K562 (cell line): ENCODE data around the gene GZMM. TPM values are rescaled to one million over a fixed set of nuclear protein-coding genes. Genes with fewer than 3 reads are reported as not detected.

Experiments
- ETV5 ChIP-seq: sonication (generic); formaldehyde crosslinking; IDR thresholded peaks from 2 replicates; pipeline ENCODE4 v1.4.0; 2020; ENCODE audit warnings: low read depth, mild to moderate bottlenecking, missing genetic modification reagents
- EZH2 ChIP-seq: IDR thresholded peaks from 2 replicates; pipeline ENCODE4 v1.6.1; 2012; ENCODE audit warnings: low read depth, mild to moderate bottlenecking, inconsistent platforms, low read length, borderline replicate concordance
- FOS ChIP-seq: IDR thresholded peaks from 3 replicates; pipeline ENCODE4 v1.6.1; 2011; ENCODE audit not compliant: insufficient read length; ENCODE audit errors: extremely low read depth
- FOSL1 ChIP-seq: fragments of 200-800 bp; sonication (Bioruptor generic); conservative IDR thresholded peaks from 2 replicates; pipeline ENCODE4 v1.6.1; 2016; ENCODE audit warnings: missing genetic modification characterization, missing compliant biosample characterization
- LCOR ChIP-seq: sonication (generic); formaldehyde crosslinking; IDR thresholded peaks from 2 replicates; pipeline ENCODE4 v1.8.0; 2022; ENCODE audit warnings: mild to moderate bottlenecking, missing genetic modification reagents
- NBN ChIP-seq: fragments of 450-650 bp; IDR thresholded peaks from 2 replicates; pipeline ENCODE4 v1.6.1; 2016; ENCODE audit warnings: low read depth, mild to moderate bottlenecking
- NEUROD1 ChIP-seq: fragments of 150-350 bp; IDR thresholded peaks from 2 replicates; pipeline ENCODE4 v1.6.1; 2014; ENCODE audit warnings: borderline replicate concordance, low read length, low read depth; ENCODE audit not compliant: partially characterized antibody
- PHF20 ChIP-seq: fragments of 450-650 bp; IDR thresholded peaks from 2 replicates; pipeline ENCODE4 v1.6.1; 2018; ENCODE audit not compliant: partially characterized antibody
- PURB ChIP-seq: sonication (generic); formaldehyde crosslinking; IDR thresholded peaks from 2 replicates; pipeline ENCODE4 v1.9.0; 2021; ENCODE audit warnings: low read depth, mild to moderate bottlenecking, missing genetic modification reagents
- RBM34 ChIP-seq: fragments of 200-400 bp; formaldehyde crosslinking; IDR thresholded peaks from 2 replicates; pipeline ENCODE4 v1.6.1; 2018; ENCODE audit warnings: low read length, borderline replicate concordance; ENCODE audit not compliant: insufficient read depth
- SMARCB1 ChIP-seq: IDR thresholded peaks from 2 replicates; pipeline ENCODE4 v1.6.1; 2011; ENCODE audit warnings: improper control_type of control experiment, low read depth; ENCODE audit not compliant: insufficient read length
- TRIM28 ChIP-seq: fragments of 450-650 bp; IDR thresholded peaks from 2 replicates; pipeline ENCODE4 v1.6.1; 2017
- ZBED1 ChIP-seq: IDR thresholded peaks from 2 replicates; pipeline ENCODE4 v1.6.1; 2014
- ZBTB17 ChIP-seq: fragments of 450-650 bp; formaldehyde crosslinking; IDR thresholded peaks from 2 replicates; pipeline ENCODE4 v1.4.0; 2020; ENCODE audit warnings: mild to moderate bottlenecking
- ZNF134 ChIP-seq: fragments of 250-450 bp; sonication (Bioruptor Pico); conservative IDR thresholded peaks from 2 replicates; pipeline ENCODE4 v1.4.0; 2020
- ZNF143 ChIP-seq: sonication (generic); formaldehyde crosslinking; IDR thresholded peaks from 2 replicates; pipeline ENCODE4 v1.9.0; 2022; ENCODE audit warnings: mild to moderate bottlenecking, missing genetic modification reagents
- ZNF41 ChIP-seq: fragments of 250-450 bp; sonication (Bioruptor Pico); conservative IDR thresholded peaks from 2 replicates; pipeline ENCODE4 v1.4.0; 2020; ENCODE audit warnings: mild to moderate bottlenecking
- ZNF75A ChIP-seq: fragments of 450-650 bp; formaldehyde crosslinking; IDR thresholded peaks from 2 replicates; pipeline ENCODE4 v1.4.0; 2020; ENCODE audit warnings: mild to moderate bottlenecking
- polyA plus RNA-seq, 8 experiments: library from polyadenylated mRNA; depleted of rRNA in 4 of 8; stranded (reverse) in 5 of 8; unstranded in 3 of 8; fragments of >200 nt; fragmentation: Nextera tagmentation in 2 of 8; fragmentation: Illumina TruSeq in 1 of 8; extraction: Ambion mirVana in 2 of 8; extraction: Trizol in 1 of 8; gene quantifications; 2 replicates each; pipeline versions ENCODE4 v1.2.1 to v1.2.3, GENCODE V29; 2011 to 2014; ENCODE audit warnings: inconsistent platforms in 1 of 8, missing spikeins in 1 of 8
- total RNA-seq, 7 experiments: library from RNA; depleted of rRNA in 6 of 7; stranded (reverse); fragments of >200 nt in 6 of 7; fragmentation: Illumina TruSeq in 2 of 7; extraction: Trizol in 2 of 7; gene quantifications; 2 replicates each; pipeline versions ENCODE4 v1.2.1 to v1.2.3, GENCODE V29; 2011 to 2021; ENCODE audit warnings: low replicate concordance in 1 of 7
- TF ChIP-seq, protein P1 (sequence below): fragments of 450-650 bp; IDR thresholded peaks from 2 replicates; pipeline ENCODE4 v1.6.1; 2016; ENCODE audit warnings: borderline replicate concordance
- TF ChIP-seq, protein P2 (sequence below): fragments of 250-450 bp; sonication (Bioruptor Pico); IDR thresholded peaks from 2 replicates; pipeline ENCODE4 v1.4.0; 2020; ENCODE audit warnings: mild to moderate bottlenecking, moderate library complexity, borderline replicate concordance
- TF ChIP-seq, protein P3 (sequence below), 2 experiments: fragments of 450-650 bp; conservative IDR thresholded peaks; 2 replicates each; pipeline ENCODE4 v1.6.1; 2017; ENCODE audit warnings: mild to moderate bottlenecking in 2 of 2, moderate library complexity in 2 of 2
- TF ChIP-seq, protein P4 (sequence below), 2 experiments: fragments of 450-650 bp in 1 of 2; sonication (generic) in 1 of 2; formaldehyde crosslinking; conservative IDR thresholded peaks; 2 replicates each; pipeline versions ENCODE4 v1.4.0 to v1.8.1; 2020 to 2022; ENCODE audit warnings: mild to moderate bottlenecking in 1 of 2, missing genetic modification reagents in 1 of 2

The GZMM gene
- total and polyA plus RNA-seq, 9 of the 15 experiments (the other 6 are each of a cell fraction or from before 2014, with no cell fraction given): 0.08 to 2.6 (median 0.70) TPM; not detected in 2

DNA sequence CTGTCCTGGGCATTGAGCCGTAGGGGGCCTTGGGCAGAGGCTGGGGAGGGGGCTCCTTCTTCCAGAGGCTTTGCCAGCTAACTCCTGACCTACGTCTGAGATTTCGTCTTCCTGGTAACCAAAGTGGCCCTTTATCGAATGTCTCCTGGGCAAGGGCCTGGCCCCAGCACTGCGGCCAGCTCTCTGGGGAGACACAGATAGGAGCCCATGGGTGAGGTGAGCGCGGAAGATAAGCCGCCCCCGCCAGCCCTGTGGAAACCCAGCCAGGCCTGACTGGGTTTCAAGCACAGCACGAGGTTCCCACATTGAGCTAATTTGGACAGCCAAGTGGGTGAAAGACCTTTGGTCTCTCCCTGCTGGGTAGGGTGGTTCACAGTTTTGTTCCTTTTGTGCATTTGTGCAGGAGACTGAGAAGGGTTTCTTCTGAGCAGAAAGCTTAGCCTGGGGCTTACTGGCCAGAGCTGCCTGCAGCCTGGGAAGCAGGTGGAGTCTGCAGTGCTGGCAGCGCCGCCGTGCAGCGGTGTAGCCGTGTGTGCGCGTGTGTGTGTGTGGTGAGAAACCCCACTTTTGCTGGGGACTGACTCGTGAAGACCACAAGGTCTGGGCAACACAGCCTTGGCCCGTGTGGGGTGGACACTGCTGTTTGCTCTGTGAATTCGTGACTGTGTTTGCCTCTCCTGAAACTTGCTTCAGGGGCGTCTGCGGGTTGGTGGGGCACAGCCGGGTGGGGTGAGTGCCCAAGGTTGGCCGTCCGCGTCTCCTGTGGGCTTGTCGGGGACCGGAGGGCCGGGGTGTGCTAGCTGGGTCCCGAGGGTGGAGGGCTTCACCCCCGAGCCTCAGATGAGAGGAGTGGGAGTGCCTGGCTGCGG, 31.0 kb downstream of the GZMM start (continued):
- peak; percentile 76; the same call in 1 of the 2 replicates for TF ChIP-seq NBN
- TF ChIP-seq, protein P1, sequence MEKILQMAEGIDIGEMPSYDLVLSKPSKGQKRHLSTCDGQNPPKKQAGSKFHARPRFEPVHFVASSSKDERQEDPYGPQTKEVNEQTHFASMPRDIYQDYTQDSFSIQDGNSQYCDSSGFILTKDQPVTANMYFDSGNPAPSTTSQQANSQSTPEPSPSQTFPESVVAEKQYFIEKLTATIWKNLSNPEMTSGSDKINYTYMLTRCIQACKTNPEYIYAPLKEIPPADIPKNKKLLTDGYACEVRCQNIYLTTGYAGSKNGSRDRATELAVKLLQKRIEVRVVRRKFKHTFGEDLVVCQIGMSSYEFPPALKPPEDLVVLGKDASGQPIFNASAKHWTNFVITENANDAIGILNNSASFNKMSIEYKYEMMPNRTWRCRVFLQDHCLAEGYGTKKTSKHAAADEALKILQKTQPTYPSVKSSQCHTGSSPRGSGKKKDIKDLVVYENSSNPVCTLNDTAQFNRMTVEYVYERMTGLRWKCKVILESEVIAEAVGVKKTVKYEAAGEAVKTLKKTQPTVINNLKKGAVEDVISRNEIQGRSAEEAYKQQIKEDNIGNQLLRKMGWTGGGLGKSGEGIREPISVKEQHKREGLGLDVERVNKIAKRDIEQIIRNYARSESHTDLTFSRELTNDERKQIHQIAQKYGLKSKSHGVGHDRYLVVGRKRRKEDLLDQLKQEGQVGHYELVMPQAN: peak; percentile 90
- no peak for TF ChIP-seq RBM34
- no peak for TF ChIP-seq ZNF75A (CRISPR knock-in tag)
- no peak for TF ChIP-seq EZH2
- TF ChIP-seq, protein P2, sequence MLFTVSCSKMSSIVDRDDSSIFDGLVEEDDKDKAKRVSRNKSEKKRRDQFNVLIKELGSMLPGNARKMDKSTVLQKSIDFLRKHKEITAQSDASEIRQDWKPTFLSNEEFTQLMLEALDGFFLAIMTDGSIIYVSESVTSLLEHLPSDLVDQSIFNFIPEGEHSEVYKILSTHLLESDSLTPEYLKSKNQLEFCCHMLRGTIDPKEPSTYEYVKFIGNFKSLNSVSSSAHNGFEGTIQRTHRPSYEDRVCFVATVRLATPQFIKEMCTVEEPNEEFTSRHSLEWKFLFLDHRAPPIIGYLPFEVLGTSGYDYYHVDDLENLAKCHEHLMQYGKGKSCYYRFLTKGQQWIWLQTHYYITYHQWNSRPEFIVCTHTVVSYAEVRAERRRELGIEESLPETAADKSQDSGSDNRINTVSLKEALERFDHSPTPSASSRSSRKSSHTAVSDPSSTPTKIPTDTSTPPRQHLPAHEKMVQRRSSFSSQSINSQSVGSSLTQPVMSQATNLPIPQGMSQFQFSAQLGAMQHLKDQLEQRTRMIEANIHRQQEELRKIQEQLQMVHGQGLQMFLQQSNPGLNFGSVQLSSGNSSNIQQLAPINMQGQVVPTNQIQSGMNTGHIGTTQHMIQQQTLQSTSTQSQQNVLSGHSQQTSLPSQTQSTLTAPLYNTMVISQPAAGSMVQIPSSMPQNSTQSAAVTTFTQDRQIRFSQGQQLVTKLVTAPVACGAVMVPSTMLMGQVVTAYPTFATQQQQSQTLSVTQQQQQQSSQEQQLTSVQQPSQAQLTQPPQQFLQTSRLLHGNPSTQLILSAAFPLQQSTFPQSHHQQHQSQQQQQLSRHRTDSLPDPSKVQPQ (CRISPR knock-in tag): no peak
- no peak for TF ChIP-seq FOS
- peak; percentile 69 for TF ChIP-seq ETV5 (CRISPR knock-in tag)
- 0 out of 2 replicates have a peak, but pooled peaks have one; percentile 38 for TF ChIP-seq ZBTB17 (CRISPR knock-in tag)
- peak; percentile 88 for TF ChIP-seq NEUROD1
- TF ChIP-seq TRIM28: 0 out of 2 replicates have a peak, but pooled peaks have one; percentile 54
- TF ChIP-seq ZNF143: no peak
- TF ChIP-seq, protein P3, sequence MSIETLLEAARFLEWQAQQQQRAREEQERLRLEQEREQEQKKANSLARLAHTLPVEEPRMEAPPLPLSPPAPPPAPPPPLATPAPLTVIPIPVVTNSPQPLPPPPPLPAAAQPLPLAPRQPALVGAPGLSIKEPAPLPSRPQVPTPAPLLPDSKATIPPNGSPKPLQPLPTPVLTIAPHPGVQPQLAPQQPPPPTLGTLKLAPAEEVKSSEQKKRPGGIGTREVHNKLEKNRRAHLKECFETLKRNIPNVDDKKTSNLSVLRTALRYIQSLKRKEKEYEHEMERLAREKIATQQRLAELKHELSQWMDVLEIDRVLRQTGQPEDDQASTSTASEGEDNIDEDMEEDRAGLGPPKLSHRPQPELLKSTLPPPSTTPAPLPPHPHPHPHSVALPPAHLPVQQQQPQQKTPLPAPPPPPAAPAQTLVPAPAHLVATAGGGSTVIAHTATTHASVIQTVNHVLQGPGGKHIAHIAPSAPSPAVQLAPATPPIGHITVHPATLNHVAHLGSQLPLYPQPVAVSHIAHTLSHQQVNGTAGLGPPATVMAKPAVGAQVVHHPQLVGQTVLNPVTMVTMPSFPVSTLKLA (conservative IDR thresholded peaks at IDR 0.05): peak; percentile 90 to 95
- TF ChIP-seq FOSL1: peak; percentile 34; the same call in 1 of the 2 replicates
- peak; percentile 80 for TF ChIP-seq LCOR (CRISPR knock-in tag)
- peak; percentile 89; the same call in 1 of the 2 replicates for TF ChIP-seq ZBED1
- TF ChIP-seq PHF20: no peak
- TF ChIP-seq SMARCB1: no peak
- no peak for TF ChIP-seq ZNF41 (CRISPR knock-in tag)
- no peak for TF ChIP-seq PURB
- TF ChIP-seq, protein P4, sequence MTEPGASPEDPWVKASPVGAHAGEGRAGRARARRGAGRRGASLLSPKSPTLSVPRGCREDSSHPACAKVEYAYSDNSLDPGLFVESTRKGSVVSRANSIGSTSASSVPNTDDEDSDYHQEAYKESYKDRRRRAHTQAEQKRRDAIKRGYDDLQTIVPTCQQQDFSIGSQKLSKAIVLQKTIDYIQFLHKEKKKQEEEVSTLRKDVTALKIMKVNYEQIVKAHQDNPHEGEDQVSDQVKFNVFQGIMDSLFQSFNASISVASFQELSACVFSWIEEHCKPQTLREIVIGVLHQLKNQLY (CRISPR knock-in tag; conservative IDR thresholded peaks at IDR 0.05): no peak
- no peak for TF ChIP-seq ZNF134
